Neuronal stem cell (in vitro differentiated cells): ENCODE data around the gene ZNF431.

Experiments used
- small RNA-seq: library from polyadenylated mRNA; stranded (forward); fragments of <200 nt; extraction: miRNeasy Mini kit (QIAGEN cat#:217004); gene quantifications from one replicate; pipeline ENCODE3, GENCODE V24; 2013; ENCODE audit not compliant: insufficient read depth

Gene ZNF431

Small RNAs within 50 kb of the gene (small RNA-seq; reads per million reads assigned to genes)
- gene RNA5SP469: 2.0 reads per million
